OCI-LY1 (cell line): ENCODE measurements around the gene ZG16B.

Experiments used
- H2AFZ ChIP-seq: fragments of 200-600 bp; sonication (generic), shearing (Covaris generic); 2 replicates; pipeline ENCODE4 v1.6.0; 2014; ENCODE audit warnings: antibody characterized with exemption, mild to moderate bottlenecking, low read length
- H3F3A ChIP-seq: fragments of 200-600 bp; sonication (generic), shearing (Covaris generic); 2 replicates; pipeline ENCODE4 v1.6.0; 2014; ENCODE audit warnings: mild to moderate bottlenecking, antibody characterized with exemption, low read length, moderate library complexity; ENCODE audit not compliant: insufficient read depth
- H3K27ac ChIP-seq: fragments of 200-600 bp; sonication (generic); 2 replicates; pipeline ENCODE4 v1.5.1; 2014; ENCODE audit warnings: low read length, mixed run types, mild to moderate bottlenecking, low read depth; ENCODE audit not compliant: poor library complexity, severe bottlenecking
- H3K27me3 ChIP-seq: fragments of 200-600 bp; sonication (generic); 2 replicates; pipeline ENCODE4 v1.6.0; 2014; ENCODE audit warnings: antibody characterized with exemption, mild to moderate bottlenecking, low read length, moderate library complexity; ENCODE audit not compliant: insufficient read depth
- H3K36me3 ChIP-seq: fragments of 200-600 bp; sonication (generic); 2 replicates; pipeline ENCODE4 v1.6.1; 2014; ENCODE audit warnings: mild to moderate bottlenecking, antibody characterized with exemption, low read length, moderate library complexity, mixed read lengths; ENCODE audit not compliant: insufficient read depth
- H3K4me1 ChIP-seq: fragments of 200-600 bp; sonication (generic); 2 replicates; pipeline ENCODE4 v1.5.1; 2014; ENCODE audit warnings: mild to moderate bottlenecking, low read length, moderate library complexity; ENCODE audit not compliant: insufficient read depth, severe bottlenecking
- H3K4me2 ChIP-seq: fragments of 200-600 bp; sonication (generic), shearing (Covaris generic); 2 replicates; pipeline ENCODE4 v1.6.1; 2014; ENCODE audit warnings: low read length
- H3K4me3 ChIP-seq: fragments of 200-600 bp; sonication (generic); 2 replicates; pipeline ENCODE4 v1.5.1; 2014; ENCODE audit warnings: low read length, low read depth, mild to moderate bottlenecking, mixed read lengths; ENCODE audit not compliant: poor library complexity, severe bottlenecking
- H3K79me2 ChIP-seq: fragments of 200-600 bp; shearing (Covaris generic); 2 replicates; pipeline ENCODE4 v1.6.1; 2016; ENCODE audit warnings: mixed run types, low read length, mixed read lengths; ENCODE audit not compliant: insufficient read depth
- H3K9ac ChIP-seq: fragments of 200-600 bp; sonication (generic), shearing (Covaris generic); 2 replicates; pipeline ENCODE4 v1.6.1; 2014; ENCODE audit warnings: mild to moderate bottlenecking, low read length, mixed read lengths
- H3K9me2 ChIP-seq: fragments of 200-600 bp; sonication (generic), shearing (Covaris generic); 2 replicates; pipeline ENCODE4 v1.6.1; 2014; ENCODE audit warnings: low read depth, mild to moderate bottlenecking, low read length, mixed read lengths
- H3K9me3 ChIP-seq: fragments of 200-600 bp; shearing (Covaris generic); 2 replicates; pipeline ENCODE4 v1.6.1; 2014; ENCODE audit warnings: low read length, mixed read lengths
- H4K20me1 ChIP-seq: fragments of 200-600 bp; sonication (generic), shearing (Covaris generic); 2 replicates; pipeline ENCODE4 v1.6.0; 2016; ENCODE audit warnings: mild to moderate bottlenecking, low read length; ENCODE audit not compliant: insufficient read depth
- CTCF ChIP-seq: fragments of 200-600 bp; sonication (generic), shearing (Covaris generic); IDR thresholded peaks from 2 replicates; pipeline ENCODE4 v1.5.1; 2017; ENCODE audit warnings: mild to moderate bottlenecking, antibody characterized with exemption, low read length, moderate library complexity, mixed read lengths
- EZH2 ChIP-seq: fragments of 200-600 bp; sonication (generic), shearing (Covaris generic); IDR thresholded peaks from 2 replicates; pipeline ENCODE4 v1.8.0; 2017; ENCODE audit warnings: borderline replicate concordance, mixed run types, mild to moderate bottlenecking, antibody characterized with exemption, low read length, moderate library complexity, mixed read lengths

The ZG16B gene

GRCh38 chr16:2818272-2818876 lies 11.7 kb upstream of the ZG16B start:
- TF ChIP-seq CTCF: no peak
- TF ChIP-seq EZH2: no peak
- Histone ChIP-seq H3K9ac (no peak overlapping the region), H4K20me1 (no peaks in the 10 kb centered on the region), H3K27me3 (peaks cover 4% of the 10 kb centered on the region; the same call in 1 of the 2 replicates), H3F3A (no peaks in the 10 kb centered on the region), H3K4me3 (no peak overlapping the region), H2AFZ (no peak overlapping the region), H3K36me3 (no peaks in the 10 kb centered on the region), H3K79me2 (no peaks in the 10 kb centered on the region), H3K4me2 (no peak overlapping the region), H3K9me2 (no peaks in the 10 kb centered on the region), H3K9me3 (no peaks in the 10 kb centered on the region), H3K27ac (no peak overlapping the region), H3K4me1 (no peaks in the 10 kb centered on the region)

GRCh38 chr16:2819179-2819938 lies 10.7 kb upstream of the ZG16B start:
- no peak overlapping the region for H3K27ac ChIP-seq
- no peaks in the 10 kb centered on the region for H3K36me3 ChIP-seq
- no peaks in the 10 kb centered on the region for H3K4me1 ChIP-seq
- no peaks in the 10 kb centered on the region for H3K9me3 ChIP-seq
- no peak overlapping the region for H3K4me3 ChIP-seq
- no peak for TF ChIP-seq CTCF
- TF ChIP-seq EZH2: no peak
- no peak overlapping the region for H3K4me2 ChIP-seq
- H2AFZ ChIP-seq: no peak overlapping the region
- no peaks in the 10 kb centered on the region for H3F3A ChIP-seq
- peaks cover 4% of the 10 kb centered on the region; the same call in 1 of the 2 replicates for H3K27me3 ChIP-seq
- H4K20me1 ChIP-seq: no peaks in the 10 kb centered on the region
- no peaks in the 10 kb centered on the region for H3K9me2 ChIP-seq
- no peak overlapping the region for H3K9ac ChIP-seq
- no peaks in the 10 kb centered on the region for H3K79me2 ChIP-seq

- Histone ChIP-seq H3K27ac (no peak overlapping the region), H3F3A (no peaks in the 10 kb centered on the region), H3K79me2 (no peaks in the 10 kb centered on the region), H2AFZ (no peak overlapping the region), H3K9ac (no peak overlapping the region), H3K27me3 (peaks cover 4% of the 10 kb centered on the region; the same call in 1 of the 2 replicates), H3K9me3 (no peaks in the 10 kb centered on the region), H3K4me2 (no peak overlapping the region), H3K4me3 (no peak overlapping the region), H3K9me2 (no peaks in the 10 kb centered on the region), H4K20me1 (no peaks in the 10 kb centered on the region), H3K36me3 (no peaks in the 10 kb centered on the region), H3K4me1 (no peaks in the 10 kb centered on the region)
- TF ChIP-seq EZH2 (no peak), CTCF (no peak)
Observed at GRCh38 chr16:2819939-2820835, 9.9 kb upstream of the ZG16B start.
